Measurements from ENCODE around the gene OSGEP. TPM values are rescaled to one million over a fixed set of nuclear protein-coding genes. Genes with fewer than 3 reads are reported as not detected.

OSGEP gene
- polyA plus RNA-seq, 3 donors from 2014 or later = 40.2 to 49.4 (median 45.5) TPM

Other genes starting within 250 kb of the OSGEP start
- gene OR11H6, start 231.1 kb downstream of the OSGEP start, polyA plus RNA-seq = not detected
- not detected for gene OR11H7, start 225.8 kb downstream of the OSGEP start, polyA plus RNA-seq
- gene OR11H4, start 215.5 kb downstream of the OSGEP start, polyA plus RNA-seq = not detected
- gene TTC5, start 148.9 kb downstream of the OSGEP start, polyA plus RNA-seq = 10 to 100 TPM; 24.3 to 42.4 (median 25.9) TPM
- gene CCNB1IP1, start 121.5 kb downstream of the OSGEP start, polyA plus RNA-seq = 10 to 100 TPM; 11.0 to 16.2 (median 14.9) TPM
- gene PARP2, start 111.2 kb downstream of the OSGEP start, polyA plus RNA-seq = 10 to 100 TPM in 2 of 3 donors, 1 to 10 TPM in 1; 8.1 to 12.8 (median 10.4) TPM
- 1 to 10 TPM in 2 of 3 donors, not detected in 1; 4.2 to 8.1 TPM for gene TEP1, start 41.3 kb downstream of the OSGEP start, polyA plus RNA-seq
- gene KLHL33, start 18.6 kb downstream of the OSGEP start, polyA plus RNA-seq = under 1 TPM in 1 of 3 donors, not detected in 2; 0.21 TPM
- 10 to 100 TPM; 85.6 to 95.6 (median 93.3) TPM for gene APEX1, start 414 bp upstream of the OSGEP start, polyA plus RNA-seq
- 10 to 100 TPM; 17.7 to 29.2 (median 26.2) TPM for gene PIP4P1, start 6.6 kb upstream of the OSGEP start, polyA plus RNA-seq
- gene PNP, start 14.6 kb upstream of the OSGEP start, polyA plus RNA-seq = 10 to 100 TPM; 38.8 to 71.6 (median 69.6) TPM
- not detected for gene RNASE10, start 50.7 kb upstream of the OSGEP start, polyA plus RNA-seq
- gene RNASE9, start 106.2 kb upstream of the OSGEP start, polyA plus RNA-seq = not detected
- not detected for gene RNASE11, start 133.2 kb upstream of the OSGEP start, polyA plus RNA-seq
- not detected for gene RNASE12, start 136.6 kb upstream of the OSGEP start, polyA plus RNA-seq
- gene OR6S1, start 186.9 kb upstream of the OSGEP start, polyA plus RNA-seq = not detected
- gene RNASE4, start 229.7 kb upstream of the OSGEP start, polyA plus RNA-seq = 1 to 10 TPM in 1 of 3 donors, under 1 TPM in 2; 0.50 to 1.6 (median 0.82) TPM
- gene ANG, start 234.0 kb upstream of the OSGEP start, polyA plus RNA-seq = 1 to 10 TPM in 1 of 3 donors, under 1 TPM in 1, not detected in 1; 0.94 to 2.1 TPM